ENCODE data around the gene ATP8B4. TPM values are rescaled to one million over a fixed set of nuclear protein-coding genes. Genes with fewer than 3 reads are reported as not detected.

ATP8B4 gene
- total RNA-seq, 1 donor from 2014 or later: 9.8 TPM

DNA sequence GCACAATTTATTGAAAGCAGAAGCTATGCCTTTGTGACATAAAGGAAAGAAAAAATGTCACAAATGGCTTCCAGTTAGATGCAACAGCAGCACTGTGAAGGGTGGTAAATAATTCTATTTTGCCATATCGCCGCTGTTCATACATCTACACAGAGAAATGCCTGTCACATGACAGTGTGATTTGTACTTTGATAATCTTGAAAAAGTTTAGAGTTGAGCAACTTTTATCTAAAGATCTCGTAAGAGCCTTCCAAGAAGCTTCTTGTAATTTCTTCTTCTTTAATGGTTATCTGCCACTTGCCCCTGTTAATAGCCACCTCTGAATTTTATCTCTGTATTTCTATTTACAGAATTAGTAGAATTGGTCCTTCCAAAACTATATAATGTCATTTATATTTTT, 192.3 kb downstream of the ATP8B4 start:
- H3K4me1 ChIP-seq: peaks cover 6% of the 10 kb centered on the region
- H3K36me3 ChIP-seq: no peaks in the 10 kb centered on the region
- H3K27me3 ChIP-seq: no peaks in the 10 kb centered on the region
- no peaks in the 10 kb centered on the region for H3K9me3 ChIP-seq
- no peak overlapping the region for H3K27ac ChIP-seq
- no peak for DNase-seq (ENCODE audit: extremely low spot score in 2 of 2)
- intact Hi-C loops (cut with DNase I): no loop called here
- no peak overlapping the region for H3K4me3 ChIP-seq
- TF ChIP-seq POLR2A (IDR thresholded peaks at IDR 0.05) (no peak), POLR2AphosphoS5 (IDR thresholded peaks at IDR 0.05; ENCODE audit: insufficient read depth in 1 of 2, low read depth in 1 of 2) (no peak)
- TF ChIP-seq, protein P1, sequence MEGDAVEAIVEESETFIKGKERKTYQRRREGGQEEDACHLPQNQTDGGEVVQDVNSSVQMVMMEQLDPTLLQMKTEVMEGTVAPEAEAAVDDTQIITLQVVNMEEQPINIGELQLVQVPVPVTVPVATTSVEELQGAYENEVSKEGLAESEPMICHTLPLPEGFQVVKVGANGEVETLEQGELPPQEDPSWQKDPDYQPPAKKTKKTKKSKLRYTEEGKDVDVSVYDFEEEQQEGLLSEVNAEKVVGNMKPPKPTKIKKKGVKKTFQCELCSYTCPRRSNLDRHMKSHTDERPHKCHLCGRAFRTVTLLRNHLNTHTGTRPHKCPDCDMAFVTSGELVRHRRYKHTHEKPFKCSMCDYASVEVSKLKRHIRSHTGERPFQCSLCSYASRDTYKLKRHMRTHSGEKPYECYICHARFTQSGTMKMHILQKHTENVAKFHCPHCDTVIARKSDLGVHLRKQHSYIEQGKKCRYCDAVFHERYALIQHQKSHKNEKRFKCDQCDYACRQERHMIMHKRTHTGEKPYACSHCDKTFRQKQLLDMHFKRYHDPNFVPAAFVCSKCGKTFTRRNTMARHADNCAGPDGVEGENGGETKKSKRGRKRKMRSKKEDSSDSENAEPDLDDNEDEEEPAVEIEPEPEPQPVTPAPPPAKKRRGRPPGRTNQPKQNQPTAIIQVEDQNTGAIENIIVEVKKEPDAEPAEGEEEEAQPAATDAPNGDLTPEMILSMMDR (IDR thresholded peaks at IDR 0.05): no peak

DNA sequence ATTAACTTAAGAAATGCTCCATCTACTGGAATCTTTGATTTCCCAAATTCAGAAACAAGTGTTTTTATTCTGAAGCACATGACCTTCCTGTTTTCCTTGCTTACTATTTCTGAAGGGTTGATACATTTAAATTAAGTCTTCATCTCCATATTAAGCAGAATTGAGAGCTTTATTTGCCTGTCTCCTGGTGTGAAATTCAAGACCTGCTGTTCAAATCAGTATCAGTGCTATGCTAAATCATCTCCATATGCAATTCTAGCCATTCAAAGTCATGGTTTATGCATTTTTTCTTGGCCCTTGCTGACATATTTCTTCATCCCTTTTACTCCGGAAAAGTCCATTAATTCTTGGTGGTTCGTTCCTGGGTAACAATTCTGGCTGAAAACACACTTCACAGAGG, 195.4 kb downstream of the ATP8B4 start:
- TF ChIP-seq, protein P1 (IDR thresholded peaks at IDR 0.05): no peak
- TF ChIP-seq POLR2A (IDR thresholded peaks at IDR 0.05) (no peak), POLR2AphosphoS5 (IDR thresholded peaks at IDR 0.05; ENCODE audit: insufficient read depth in 1 of 2, low read depth in 1 of 2) (no peak)
- Histone ChIP-seq H3K4me3 (no peak overlapping the region), H3K27me3 (no peaks in the 10 kb centered on the region), H3K27ac (no peak overlapping the region), H3K36me3 (no peaks in the 10 kb centered on the region), H3K9me3 (no peaks in the 10 kb centered on the region), H3K4me1 (peaks cover 6% of the 10 kb centered on the region)
- no peak for DNase-seq (ENCODE audit: extremely low spot score in 2 of 2)
- intact Hi-C loops (cut with DNase I): no loop called here

DNA sequence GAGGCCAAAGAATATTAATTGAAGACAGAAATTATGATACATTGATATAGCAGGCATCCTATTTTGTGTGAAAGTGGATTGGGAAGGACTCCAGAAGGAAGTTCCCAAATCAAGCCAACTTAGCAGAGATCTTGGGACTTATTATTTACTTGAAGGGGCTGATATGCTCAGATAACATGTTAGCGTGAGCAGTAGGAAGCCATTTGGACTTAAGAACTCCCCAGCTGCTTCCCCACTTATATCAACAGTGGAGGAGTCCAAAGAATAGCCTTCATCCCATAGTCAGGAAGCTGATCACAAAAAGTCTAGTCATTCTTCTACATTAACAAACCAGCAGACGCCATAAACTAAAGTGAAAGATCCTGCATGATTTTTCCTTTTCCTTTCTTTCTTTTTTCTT, 200.0 kb downstream of the ATP8B4 start:
- intact Hi-C loops (cut with DNase I): no loop called here
- no peaks in the 10 kb centered on the region for H3K36me3 ChIP-seq
- no peaks in the 10 kb centered on the region for H3K9me3 ChIP-seq

DNA sequence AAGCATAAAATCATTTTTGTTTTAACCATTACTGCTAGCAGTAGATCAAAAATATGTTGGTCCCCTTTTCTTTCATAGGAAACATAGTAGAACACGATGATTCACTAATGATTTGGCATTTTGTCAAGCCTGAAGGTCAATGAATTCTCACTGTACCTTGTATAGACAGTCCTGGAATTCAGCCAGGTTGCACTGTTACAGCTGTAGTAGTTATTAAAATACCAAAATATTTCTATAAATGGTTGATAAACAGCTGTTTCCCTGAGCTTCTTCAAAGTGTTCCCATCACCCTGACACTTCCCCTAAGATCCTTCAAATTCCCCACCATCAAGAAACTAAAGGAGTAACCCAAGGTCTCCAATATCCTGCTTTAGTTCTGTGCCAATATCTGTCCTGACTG, 200.9 kb downstream of the ATP8B4 start:
- TF ChIP-seq POLR2AphosphoS5 (IDR thresholded peaks at IDR 0.05; ENCODE audit: insufficient read depth in 1 of 2, low read depth in 1 of 2) (no peak), POLR2A (IDR thresholded peaks at IDR 0.05) (no peak)
- TF ChIP-seq, protein P1 (IDR thresholded peaks at IDR 0.05): no peak
- Histone ChIP-seq H3K4me1 (no peaks in the 10 kb centered on the region), H3K4me3 (no peak overlapping the region), H3K27ac (no peak overlapping the region), H3K36me3 (no peaks in the 10 kb centered on the region), H3K9me3 (no peaks in the 10 kb centered on the region), H3K27me3 (no peaks in the 10 kb centered on the region)
- no peak for DNase-seq (ENCODE audit: extremely low spot score in 2 of 2)
- intact Hi-C loops (cut with DNase I): no loop called here

More for the DNA sequence above, 200.0 kb downstream of the ATP8B4 start:
- no peaks in the 10 kb centered on the region for H3K27me3 ChIP-seq
- no peak for TF ChIP-seq POLR2AphosphoS5 (IDR thresholded peaks at IDR 0.05; ENCODE audit: insufficient read depth in 1 of 2, low read depth in 1 of 2)
- TF ChIP-seq, protein P1 (IDR thresholded peaks at IDR 0.05): no peak
- no peak for TF ChIP-seq POLR2A (IDR thresholded peaks at IDR 0.05)
- DNase-seq (ENCODE audit: extremely low spot score in 2 of 2): no peak
- no peak overlapping the region for H3K27ac ChIP-seq
- peaks cover 6% of the 10 kb centered on the region for H3K4me1 ChIP-seq
- no peak overlapping the region for H3K4me3 ChIP-seq

DNA sequence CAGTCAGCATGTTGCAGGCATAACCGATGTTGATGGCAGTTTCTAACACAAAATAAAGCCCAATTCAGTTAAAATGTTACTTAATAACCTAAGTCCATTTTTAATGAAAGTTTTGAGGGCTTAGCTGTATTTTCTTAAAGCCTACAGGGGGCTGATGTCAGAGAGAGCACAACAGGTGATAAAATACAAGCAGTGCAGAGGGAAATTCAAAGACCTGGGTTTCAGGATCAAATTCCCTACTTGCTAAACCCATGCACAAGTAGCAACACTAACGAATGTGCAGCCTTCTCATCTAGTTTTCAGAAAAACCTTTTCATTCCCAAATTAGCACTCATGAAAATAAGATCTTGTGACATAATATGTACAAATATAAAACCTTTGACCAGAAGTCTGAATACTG, 202.0 kb downstream of the ATP8B4 start:
- Histone ChIP-seq H3K36me3 (no peaks in the 10 kb centered on the region), H3K9me3 (no peaks in the 10 kb centered on the region), H3K4me3 (no peak overlapping the region), H3K27ac (no peak overlapping the region), H3K27me3 (no peaks in the 10 kb centered on the region), H3K4me1 (no peaks in the 10 kb centered on the region)
- intact Hi-C loops (cut with DNase I): no loop called here
- no peak for DNase-seq (ENCODE audit: extremely low spot score in 2 of 2)
- no peak for TF ChIP-seq POLR2AphosphoS5 (IDR thresholded peaks at IDR 0.05; ENCODE audit: insufficient read depth in 1 of 2, low read depth in 1 of 2)
- TF ChIP-seq, protein P1 (IDR thresholded peaks at IDR 0.05): no peak
- no peak for TF ChIP-seq POLR2A (IDR thresholded peaks at IDR 0.05)
